A172 (cell line): ENCODE results near the gene MYCBPAP. TPM values are rescaled to one million over a fixed set of nuclear protein-coding genes. Genes with fewer than 3 reads are reported as not detected.

Source experiments
- DNase-seq: peaks from one replicate; pipeline ENCODE4 v3.0.0-alpha.2; 2015; ENCODE audit warnings: low spot score
- total RNA-seq: library from RNA; depleted of rRNA; stranded (reverse); fragments of >200 nt; shearing (Covaris generic); gene quantifications from 2 replicates; pipeline ENCODE4 v1.2.3, GENCODE V29; 2014

MYCBPAP gene
- total RNA-seq, 1 experiment from 2014 or later, result not detected

GRCh38 chr17:50517504-50518383 is 9.5 kb downstream of the MYCBPAP start:
- DNase-seq, result no peak

- no peak for DNase-seq
Observed at GRCh38 chr17:50518384-50519023, 10.3 kb downstream of the MYCBPAP start.

GRCh38 chr17:50519141-50519834 is 11.0 kb downstream of the MYCBPAP start:
- DNase-seq, result no peak

GRCh38 chr17:50520483-50520882 is 12.2 kb downstream of the MYCBPAP start:
- no peak for DNase-seq

GRCh38 chr17:50521514-50521913 is 13.3 kb downstream of the MYCBPAP start:
- no peak for DNase-seq

- no peak for DNase-seq
Observed at GRCh38 chr17:50522766-50523165, 14.5 kb downstream of the MYCBPAP start.

GRCh38 chr17:50523208-50523607 is 15.0 kb downstream of the MYCBPAP start:
- DNase-seq, result no peak

- no peak for DNase-seq
Observed at GRCh38 chr17:50524838-50525237, 16.6 kb downstream of the MYCBPAP start.

GRCh38 chr17:50527155-50527762 is 19.0 kb downstream of the MYCBPAP start:
- DNase-seq, result no peak

- DNase-seq, result no peak
Observed at GRCh38 chr17:50527949-50528474, 19.8 kb downstream of the MYCBPAP start.

GRCh38 chr17:50529849-50530248 is 21.6 kb downstream of the MYCBPAP start:
- no peak for DNase-seq

GRCh38 chr17:50531428-50532025 is 23.3 kb downstream of the MYCBPAP start:
- no peak for DNase-seq

- no peak for DNase-seq
Observed at GRCh38 chr17:50532452-50533024, 24.3 kb downstream of the MYCBPAP start, which contains the start of gene EPN3. Gene EPN3, plus strand, starts transcription at chr17:50532735. Its CDS starts 3,822 bp downstream, at chr17:50536557.

GRCh38 chr17:50533185-50533584 is 24.9 kb downstream of the MYCBPAP start:
- no peak for DNase-seq

- DNase-seq, result no peak
Observed at GRCh38 chr17:50533720-50534148, 25.5 kb downstream of the MYCBPAP start.

- no peak for DNase-seq
Observed at GRCh38 chr17:50534222-50534978, 26.2 kb downstream of the MYCBPAP start.

- no peak for DNase-seq
Observed at GRCh38 chr17:50534979-50535326, 26.7 kb downstream of the MYCBPAP start.

GRCh38 chr17:50535407-50535806 is 27.2 kb downstream of the MYCBPAP start:
- no peak for DNase-seq

- DNase-seq, result no peak
Observed at GRCh38 chr17:50536683-50537646, 28.7 kb downstream of the MYCBPAP start.
